ENCODE measurements around the gene MPPED2. TPM values are rescaled to one million over a fixed set of nuclear protein-coding genes. Genes with fewer than 3 reads are reported as not detected.

The MPPED2 gene
- total RNA-seq, 1 donor = not detected

GRCh38 chr11:30504468-30504867, 81.7 kb downstream of the MPPED2 start:
- no peak for DNase-seq (ENCODE audit: low read depth)
- H3K4me3 ChIP-seq (ENCODE audit: low read depth, low read length) = no peak overlapping the region

GRCh38 chr11:30503156-30503555, 83.0 kb downstream of the MPPED2 start:
- no peak overlapping the region for H3K4me3 ChIP-seq (ENCODE audit: low read depth, low read length)

More at GRCh38 chr11:30504468-30504867, 81.7 kb downstream of the MPPED2 start:
- TF ChIP-seq CTCF (IDR thresholded peaks at IDR 0.05; ENCODE audit: insufficient read depth, low read depth, low read length) = no peak

GRCh38 chr11:30502305-30502704, 83.8 kb downstream of the MPPED2 start:
- TF ChIP-seq CTCF (IDR thresholded peaks at IDR 0.05; ENCODE audit: insufficient read depth, low read depth, low read length) = no peak
- H3K4me3 ChIP-seq (ENCODE audit: low read depth, low read length) = no peak overlapping the region
- DNase-seq (ENCODE audit: low read depth) = no peak

More at GRCh38 chr11:30503156-30503555, 83.0 kb downstream of the MPPED2 start:
- no peak for DNase-seq (ENCODE audit: low read depth)
- TF ChIP-seq CTCF (IDR thresholded peaks at IDR 0.05; ENCODE audit: insufficient read depth, low read depth, low read length) = no peak

- DNase-seq (ENCODE audit: low read depth) = no peak
- TF ChIP-seq CTCF (IDR thresholded peaks at IDR 0.05; ENCODE audit: insufficient read depth, low read depth, low read length) = no peak
- H3K4me3 ChIP-seq (ENCODE audit: low read depth, low read length) = no peak overlapping the region
These were observed 84.4 kb downstream of the MPPED2 start for GRCh38 chr11:30501744-30502143.

- no peak overlapping the region for H3K4me3 ChIP-seq (ENCODE audit: low read depth, low read length)
- no peak for DNase-seq (ENCODE audit: low read depth)
- no peak for TF ChIP-seq CTCF (IDR thresholded peaks at IDR 0.05; ENCODE audit: insufficient read depth, low read depth, low read length)
These were observed 86.2 kb downstream of the MPPED2 start for GRCh38 chr11:30499940-30500339.

- DNase-seq (ENCODE audit: low read depth) = no peak
- TF ChIP-seq CTCF (IDR thresholded peaks at IDR 0.05; ENCODE audit: insufficient read depth, low read depth, low read length) = no peak
- no peak overlapping the region for H3K4me3 ChIP-seq (ENCODE audit: low read depth, low read length)
These were observed 88.6 kb downstream of the MPPED2 start for GRCh38 chr11:30497600-30497999.

- no peak for DNase-seq (ENCODE audit: low read depth)
- H3K4me3 ChIP-seq (ENCODE audit: low read depth, low read length) = no peak overlapping the region
- TF ChIP-seq CTCF (IDR thresholded peaks at IDR 0.05; ENCODE audit: insufficient read depth, low read depth, low read length) = no peak
These were observed 89.2 kb downstream of the MPPED2 start for GRCh38 chr11:30496935-30497334.

Measured in fibroblast of villous mesenchyme (primary cell).